ENCODE data around the gene IL17RD.

The IL17RD gene

GRCh38 chr3:57043518-57043917, 121.6 kb downstream of the IL17RD start:
- Histone ChIP-seq H3K9ac (ENCODE audit: low read length) (no peak overlapping the region), H3K36me3 (ENCODE audit: control insufficient read depth, insufficient read depth, low read length) (no peaks in the 10 kb centered on the region), H3K4me3 (ENCODE audit: low read length) (no peak overlapping the region), H3K4me1 (ENCODE audit: control insufficient read depth, insufficient read depth, low read length) (peaks cover 17% of the 10 kb centered on the region), H3K27me3 (ENCODE audit: control insufficient read depth, insufficient read depth, low read length) (no peaks in the 10 kb centered on the region), H3K27ac (ENCODE audit: low read depth, low read length) (no peak overlapping the region)

GRCh38 chr3:57041674-57042073, 123.5 kb downstream of the IL17RD start:
- peaks cover 11% of the 10 kb centered on the region for H3K4me1 ChIP-seq (ENCODE audit: control insufficient read depth, insufficient read depth, low read length)
- no peak overlapping the region for H3K27ac ChIP-seq (ENCODE audit: low read depth, low read length)
- no peak overlapping the region for H3K4me3 ChIP-seq (ENCODE audit: low read length)
- no peaks in the 10 kb centered on the region for H3K36me3 ChIP-seq (ENCODE audit: control insufficient read depth, insufficient read depth, low read length)
- H3K9ac ChIP-seq (ENCODE audit: low read length) = no peak overlapping the region
- no peaks in the 10 kb centered on the region for H3K27me3 ChIP-seq (ENCODE audit: control insufficient read depth, insufficient read depth, low read length)
